PC-3 (cell line): ENCODE measurements around the gene PLOD2. TPM values are rescaled to one million over a fixed set of nuclear protein-coding genes. Genes with fewer than 3 reads are reported as not detected.
A peak's percentile ranks its signal among the peaks of the same experiment; 100 is the strongest.

Experiments used
- ATAC-seq: fragments of 200-7000 bp; cut with Tn5 transposase; 2 replicates; pipeline ENCODE4 v1.9.1; 2020; ENCODE audit warnings: mild to moderate bottlenecking, moderate library complexity
- BruUV-seq: library from RNA; stranded (reverse); fragments of 400-500 nt; replicated peaks from 2 replicates; lab custom pipeline; 2021; lab: Mats Ljungman, UMichigan
- CTCF ChIA-PET: fragments of 300-600 bp; sonication (Branson Sonifier 250); formaldehyde crosslinking; loops from one replicate; lab custom pipeline; 2022; ENCODE audit warnings: antibody characterized with exemption; lab: Charles Lee
- POLR2A ChIA-PET: fragments of 300-600 bp; sonication (Branson Sonifier 250); formaldehyde crosslinking; loops from one replicate; lab custom pipeline; 2022; ENCODE audit warnings: antibody characterized with exemption; ENCODE audit not compliant: unreplicated experiment; lab: Charles Lee
- DNase-seq: peaks from one replicate; pipeline ENCODE4 v3.0.0-alpha.2; 2015
- H2AFZ ChIP-seq: fragments of 300-600 bp; sonication (generic); 2 replicates; pipeline ENCODE4 v1.6.0; 2016; ENCODE audit warnings: antibody characterized with exemption, low read length
- H3F3A ChIP-seq: fragments of 300-600 bp; sonication (generic); one replicate; pipeline ENCODE4 v1.6.0; 2017; ENCODE audit warnings: antibody characterized with exemption, low read length, control low read depth, mild to moderate bottlenecking; ENCODE audit not compliant: unreplicated experiment
- H3K27ac ChIP-seq: fragments of 300-600 bp; sonication (generic); 2 replicates; pipeline ENCODE4 v1.5.1; 2016; ENCODE audit warnings: mild to moderate bottlenecking, low read length
- H3K27me3 ChIP-seq: fragments of 300-600 bp; sonication (generic); 2 replicates; pipeline ENCODE4 v1.6.1; 2016; ENCODE audit warnings: low read length, mixed read lengths
- H3K36me3 ChIP-seq: fragments of 300-600 bp; sonication (generic); 2 replicates; pipeline ENCODE4 v1.6.1; 2016; ENCODE audit warnings: low read depth, mixed run types, low read length, mixed read lengths
- H3K4me1 ChIP-seq: fragments of 300-600 bp; sonication (generic); 2 replicates; pipeline ENCODE4 v1.5.1; 2016; ENCODE audit warnings: low read length; ENCODE audit not compliant: insufficient read depth
- H3K4me2 ChIP-seq: fragments of 300-600 bp; sonication (generic); 2 replicates; pipeline ENCODE4 v1.6.0; 2016; ENCODE audit warnings: low read length
- H3K4me3 ChIP-seq: fragments of 300-600 bp; sonication (generic); 2 replicates; pipeline ENCODE4 v1.5.1; 2016; ENCODE audit warnings: mild to moderate bottlenecking, low read length, mixed read lengths
- H3K79me2 ChIP-seq: fragments of 300-600 bp; sonication (generic); 2 replicates; pipeline ENCODE4 v1.6.1; 2017; ENCODE audit warnings: low read length, mixed read lengths
- H3K9ac ChIP-seq: fragments of 300-600 bp; sonication (generic); 2 replicates; pipeline ENCODE4 v1.6.0; 2016; ENCODE audit warnings: mild to moderate bottlenecking, low read length
- H3K9me2 ChIP-seq: fragments of 300-600 bp; sonication (generic); replicated peaks from 2 replicates; pipeline ENCODE4 v1.6.1; 2016; ENCODE audit warnings: mixed run types, low read length, mixed read lengths
- H3K9me3 ChIP-seq: fragments of 300-600 bp; sonication (generic); 2 replicates; pipeline ENCODE4 v1.6.1; 2016; ENCODE audit warnings: low read length, mixed read lengths
- H4K20me1 ChIP-seq: fragments of 300-600 bp; sonication (generic); 2 replicates; pipeline ENCODE4 v1.6.1; 2016; ENCODE audit warnings: low read length, mixed read lengths
- CTCF ChIP-seq: fragments of 300-600 bp; sonication (generic); conservative IDR thresholded peaks from 2 replicates; pipeline ENCODE4 v1.5.1; 2017; ENCODE audit warnings: antibody characterized with exemption, low read depth, mild to moderate bottlenecking, low read length
- EZH2 ChIP-seq: fragments of 300-600 bp; sonication (generic); IDR thresholded peaks from one replicate; pipeline ENCODE4 v1.6.1; 2017; ENCODE audit warnings: antibody characterized with exemption, mild to moderate bottlenecking, low read length; ENCODE audit not compliant: unreplicated experiment
- EZH2phosphoT487 ChIP-seq: fragments of 300-600 bp; sonication (generic); IDR thresholded peaks from 2 replicates; pipeline ENCODE4 v1.6.1; 2018; ENCODE audit warnings: mild to moderate bottlenecking, antibody characterized with exemption, low read length, borderline replicate concordance
- intact Hi-C: fragments of 100-400 bp; cut with micrococcal nuclease; formaldehyde crosslinking; loops from 2 replicates; pipeline ENCODE4 v1.9.0; 2023
- total RNA-seq: library from RNA; depleted of rRNA; stranded (reverse); fragments of >200 nt; gene quantifications from 2 replicates; pipeline ENCODE4 v1.2.3, GENCODE V29; 2014

The PLOD2 gene
- total RNA-seq, 1 experiment from 2014 or later, result 76.1 TPM

GRCh38 chr3:146172586-146172985 is 11.6 kb upstream of the PLOD2 start:
- no peak overlapping the region for H3K9ac ChIP-seq
- no peak overlapping the region for H2AFZ ChIP-seq
- DNase-seq (no peak), ATAC-seq (no peak)
- no TSS peak for BruUV-seq
- no peak overlapping the region for H3K4me3 ChIP-seq
- H3K4me1 ChIP-seq, result peaks cover 20% of the 10 kb centered on the region
- H3K79me2 ChIP-seq, result no peaks in the 10 kb centered on the region
- no peaks in the 10 kb centered on the region for H3K36me3 ChIP-seq
- intact Hi-C loops, result no loop called here
- no peak overlapping the region for H3K4me2 ChIP-seq
- peaks cover 4% of the 10 kb centered on the region for H3F3A ChIP-seq
- TF ChIP-seq EZH2 (no peak), EZH2phosphoT487 (no peak), CTCF (no peak)
- no peaks in the 10 kb centered on the region for H3K9me2 ChIP-seq
- no peaks in the 10 kb centered on the region for H3K27me3 ChIP-seq
- ChIA-PET POLR2A (no interaction called here), CTCF (no interaction called here)
- H3K27ac ChIP-seq, result no peak overlapping the region
- no peaks in the 10 kb centered on the region for H4K20me1 ChIP-seq
- no peaks in the 10 kb centered on the region for H3K9me3 ChIP-seq

DNA sequence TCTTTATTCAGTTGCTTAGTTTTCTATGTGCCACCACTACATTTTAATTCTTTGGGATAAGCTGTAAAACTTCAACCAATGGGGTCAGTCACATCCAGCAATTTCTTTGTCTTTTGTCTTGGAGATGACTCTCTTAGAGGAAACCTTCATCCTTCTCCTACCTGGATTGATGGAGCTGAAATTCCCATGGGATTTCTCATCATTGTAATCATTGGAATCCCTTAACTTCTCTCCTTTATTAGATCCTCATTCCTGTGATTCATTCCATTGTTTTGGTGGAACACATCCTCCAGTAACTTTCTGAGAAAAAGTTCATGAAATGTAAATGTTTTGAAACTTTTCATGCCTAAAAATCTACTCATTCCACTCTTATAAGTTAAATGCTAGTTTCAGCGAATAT is 9.6 kb upstream of the PLOD2 start:
- ChIA-PET CTCF (no interaction called here), POLR2A (no interaction called here)
- no peaks in the 10 kb centered on the region for H3K36me3 ChIP-seq
- H3K79me2 ChIP-seq, result no peaks in the 10 kb centered on the region
- H3K27ac ChIP-seq, result no peak overlapping the region
- DNase-seq (peak; percentile 59), ATAC-seq (no peak)
- H3K4me2 ChIP-seq, result no peak overlapping the region
- TF ChIP-seq EZH2phosphoT487, result no peak
- no peak for TF ChIP-seq CTCF
- TF ChIP-seq EZH2, result no peak
- no peaks in the 10 kb centered on the region for H4K20me1 ChIP-seq
- no peak overlapping the region for H2AFZ ChIP-seq
- H3K27me3 ChIP-seq, result no peaks in the 10 kb centered on the region
- intact Hi-C loops, result no loop called here
- H3K4me1 ChIP-seq, result peaks cover 29% of the 10 kb centered on the region
- no TSS peak for BruUV-seq
- no peak overlapping the region for H3K9ac ChIP-seq
- no peaks in the 10 kb centered on the region for H3K9me2 ChIP-seq
- H3K4me3 ChIP-seq, result no peak overlapping the region
- peaks cover 11% of the 10 kb centered on the region for H3F3A ChIP-seq
- H3K9me3 ChIP-seq, result no peaks in the 10 kb centered on the region

DNA sequence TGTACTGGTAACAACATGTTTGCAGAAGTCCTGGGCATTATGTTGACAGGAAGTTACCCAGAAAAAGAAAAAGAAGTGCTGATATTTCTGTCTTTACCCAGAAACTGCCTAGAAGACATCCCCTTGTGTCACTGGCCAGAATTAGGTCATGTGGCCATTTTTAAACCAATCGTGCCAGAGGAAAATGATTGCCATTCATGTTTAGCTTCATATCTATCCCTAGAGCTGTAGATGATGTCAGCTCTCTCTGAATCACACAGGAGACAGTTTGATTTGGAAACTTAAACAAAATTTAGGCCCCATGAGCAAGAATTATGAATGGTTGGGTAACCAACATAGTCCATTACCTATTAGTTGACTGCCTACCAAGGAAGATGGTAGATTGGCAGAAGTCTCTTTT is 8.9 kb upstream of the PLOD2 start:
- Histone ChIP-seq H3K79me2 (no peaks in the 10 kb centered on the region), H3K9me2 (no peaks in the 10 kb centered on the region), H2AFZ (no peak overlapping the region), H3K27ac (no peak overlapping the region), H3K9me3 (no peaks in the 10 kb centered on the region), H4K20me1 (no peaks in the 10 kb centered on the region), H3K9ac (no peak overlapping the region), H3K4me2 (no peak overlapping the region), H3K27me3 (no peaks in the 10 kb centered on the region), H3K4me3 (no peak overlapping the region), H3F3A (peaks cover 17% of the 10 kb centered on the region), H3K36me3 (no peaks in the 10 kb centered on the region), H3K4me1 (peaks cover 36% of the 10 kb centered on the region)
- no peak for ATAC-seq
- POLR2A ChIA-PET, result no interaction called here
- TF ChIP-seq EZH2, result no peak
- no peak for TF ChIP-seq CTCF
- no TSS peak for BruUV-seq
- intact Hi-C loops, result no loop called here
- CTCF ChIA-PET, result no interaction called here
- peak; percentile 38 for DNase-seq
